Glutamatergic neuron (in vitro differentiated cells): ENCODE data around the gene SDCCAG8. TPM values are rescaled to one million over a fixed set of nuclear protein-coding genes. Genes with fewer than 3 reads are reported as not detected.

Experiments
- DNase-seq: peaks from one replicate; pipeline ENCODE4 v3.0.0; 2022
- H3K27ac Mint-ChIP-seq: one replicate; pipeline ENCODE4 v1.8.0; 2020; ENCODE audit warnings: mild to moderate bottlenecking, mixed read lengths, inconsistent platforms; ENCODE audit not compliant: unreplicated experiment
- H3K27me3 Mint-ChIP-seq: one replicate; pipeline ENCODE4 v1.8.0; 2020; ENCODE audit warnings: mild to moderate bottlenecking, moderate library complexity, mixed read lengths, inconsistent platforms; ENCODE audit not compliant: unreplicated experiment
- H3K36me3 Mint-ChIP-seq: one replicate; pipeline ENCODE4 v1.8.0; 2020; ENCODE audit warnings: mild to moderate bottlenecking, mixed read lengths, inconsistent platforms; ENCODE audit not compliant: unreplicated experiment
- H3K4me1 Mint-ChIP-seq: one replicate; pipeline ENCODE4 v1.8.0; 2020; ENCODE audit warnings: mild to moderate bottlenecking, low read depth, mixed read lengths, inconsistent platforms; ENCODE audit not compliant: unreplicated experiment
- H3K4me3 Mint-ChIP-seq: one replicate; pipeline ENCODE4 v1.8.0; 2020; ENCODE audit warnings: mild to moderate bottlenecking, mixed read lengths, inconsistent platforms; ENCODE audit not compliant: unreplicated experiment
- H3K9me3 Mint-ChIP-seq: one replicate; pipeline ENCODE4 v1.8.0; 2020; ENCODE audit warnings: mild to moderate bottlenecking, moderate library complexity, mixed read lengths, inconsistent platforms; ENCODE audit not compliant: unreplicated experiment
- CTCF ChIP-seq: fragments of 200-600 bp; sonication (generic); IDR thresholded peaks from one replicate; pipeline ENCODE4 v1.5.0; 2021; ENCODE audit not compliant: partially characterized antibody, unreplicated experiment
- total RNA-seq: library from RNA; stranded (reverse); fragmentation: NEBNext Ultra II Directional; extraction: Animal tissue kit (Norgen Biotek cat#: 25700); gene quantifications from one replicate; pipeline ENCODE4 v1.2.1, GENCODE V29; 2021; ENCODE audit not compliant: unreplicated experiment

SDCCAG8 gene
- total RNA-seq, 1 donor from 2014 or later: 52.8 TPM

DNA sequence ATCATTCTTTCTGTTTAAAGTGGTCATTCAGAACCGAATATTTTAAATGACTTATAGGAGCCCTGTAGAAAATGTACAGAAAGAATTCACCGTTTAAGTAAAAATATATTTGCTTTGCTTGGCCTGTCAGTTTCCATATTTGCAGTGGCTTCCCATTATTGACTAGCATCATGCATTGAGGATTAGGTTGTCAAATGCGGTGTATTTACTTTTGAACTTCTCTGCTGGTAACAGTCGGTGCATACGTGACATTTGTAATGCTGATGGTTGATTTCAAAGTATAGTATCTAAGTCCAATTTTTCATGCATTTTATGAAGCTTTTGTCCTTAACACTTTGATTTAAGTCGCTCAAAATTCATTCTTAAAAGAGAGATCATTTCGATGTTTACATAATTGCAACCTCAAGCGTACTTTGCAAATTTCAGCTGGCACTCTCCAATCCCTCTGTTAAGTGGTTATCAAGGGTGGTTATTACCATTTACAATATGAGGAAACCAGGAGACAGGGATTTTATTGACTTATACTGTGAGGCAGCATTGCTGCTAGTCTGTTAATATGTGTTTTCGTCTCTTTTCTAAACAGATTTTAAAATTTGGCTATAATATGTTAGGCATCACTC, 201.6 kb downstream of the SDCCAG8 start:
- peak overlapping the region; percentile 20 for H3K27ac Mint-ChIP-seq
- TF ChIP-seq CTCF: no peak
- no peaks in the 10 kb centered on the region for H3K27me3 Mint-ChIP-seq
- no peak overlapping the region for H3K4me3 Mint-ChIP-seq
- H3K36me3 Mint-ChIP-seq: no peaks in the 10 kb centered on the region
- H3K4me1 Mint-ChIP-seq: peaks cover 58% of the 10 kb centered on the region
- no peak for DNase-seq
- peaks cover 2% of the 10 kb centered on the region for H3K9me3 Mint-ChIP-seq

GRCh38 chr1:243459059-243459458, 203.2 kb downstream of the SDCCAG8 start:
- H3K4me3 Mint-ChIP-seq: no peak overlapping the region
- H3K9me3 Mint-ChIP-seq: peaks cover 4% of the 10 kb centered on the region
- peaks cover 54% of the 10 kb centered on the region for H3K4me1 Mint-ChIP-seq
- H3K36me3 Mint-ChIP-seq: no peaks in the 10 kb centered on the region
- H3K27ac Mint-ChIP-seq: peak overlapping the region; percentile 87
- no peaks in the 10 kb centered on the region for H3K27me3 Mint-ChIP-seq
- TF ChIP-seq CTCF: no peak
- no peak for DNase-seq

DNA sequence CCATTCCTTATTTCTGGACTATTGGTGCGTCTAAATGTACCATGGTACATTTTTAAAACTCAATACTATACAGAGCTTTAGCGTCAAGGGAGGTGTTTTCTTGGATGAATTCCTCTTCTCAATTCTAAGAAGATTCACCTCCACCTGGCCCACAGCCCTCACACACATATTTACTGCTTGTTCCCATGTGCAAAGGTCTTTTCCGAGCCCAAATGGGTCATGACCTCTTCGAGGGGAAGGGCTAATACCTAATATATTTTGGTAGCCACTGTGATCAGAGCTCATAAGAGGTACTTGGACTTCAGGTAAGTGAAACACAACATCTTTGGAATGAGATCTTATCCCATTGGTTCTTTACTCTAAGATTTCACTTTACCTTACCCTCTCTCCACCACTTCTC, 205.9 kb downstream of the SDCCAG8 start:
- Mint-ChIP-seq H3K27me3 (no peaks in the 10 kb centered on the region), H3K27ac (no peak overlapping the region), H3K9me3 (peaks cover 6% of the 10 kb centered on the region), H3K36me3 (no peaks in the 10 kb centered on the region), H3K4me3 (no peak overlapping the region), H3K4me1 (peaks cover 47% of the 10 kb centered on the region)
- no peak for TF ChIP-seq CTCF
- DNase-seq: no peak

GRCh38 chr1:243462929-243463697, 207.3 kb downstream of the SDCCAG8 start:
- no peak for TF ChIP-seq CTCF
- H3K27me3 Mint-ChIP-seq: no peaks in the 10 kb centered on the region
- peaks cover 43% of the 10 kb centered on the region for H3K4me1 Mint-ChIP-seq
- no peak overlapping the region for H3K4me3 Mint-ChIP-seq
- DNase-seq: no peak
- peaks cover 6% of the 10 kb centered on the region for H3K9me3 Mint-ChIP-seq
- H3K36me3 Mint-ChIP-seq: no peaks in the 10 kb centered on the region
- no peak overlapping the region for H3K27ac Mint-ChIP-seq

- no peak for TF ChIP-seq CTCF
- Mint-ChIP-seq H3K9me3 (peaks cover 6% of the 10 kb centered on the region), H3K27me3 (peaks cover 3% of the 10 kb centered on the region), H3K4me1 (peaks cover 43% of the 10 kb centered on the region), H3K27ac (no peak overlapping the region), H3K36me3 (no peaks in the 10 kb centered on the region), H3K4me3 (no peak overlapping the region)
- no peak for DNase-seq
Observed at GRCh38 chr1:243465081-243465480, 209.2 kb downstream of the SDCCAG8 start.
